GM12878 (cell line): Measurements from ENCODE around the gene POFUT2. TPM values are rescaled to one million over a fixed set of nuclear protein-coding genes. Genes with fewer than 3 reads are reported as not detected.

Experiments
- ATAC-seq: fragments of 200-7000 bp; cut with Tn5 transposase; 3 replicates; pipeline ENCODE4 v1.9.1; 2020; ENCODE audit warnings: mild to moderate bottlenecking, moderate library complexity
- BruUV-seq: library from RNA; stranded (reverse); fragments of 400-500 nt; replicated peaks from 2 replicates; lab custom pipeline; 2021; lab: Mats Ljungman, UMichigan
- CTCF ChIA-PET: fragments of 300-600 bp; sonication (Branson Sonifier 250); formaldehyde crosslinking; extraction: SDS; loops from one replicate; lab custom pipeline; 2021; ENCODE audit warnings: inconsistent platforms; lab: Yijun Ruan, JAX
- POLR2A ChIA-PET: fragments of 350-600 bp; formaldehyde crosslinking; extraction: SDS; loops from one replicate; lab custom pipeline; 2021; ENCODE audit warnings: inconsistent platforms; lab: Charles Lee
- RAD21 ChIA-PET: fragments of 300-600 bp; sonication (Branson Sonifier 250); formaldehyde crosslinking; loops from one replicate; lab custom pipeline; 2023; ENCODE audit warnings: antibody characterized with exemption; ENCODE audit not compliant: unreplicated experiment; lab: Charles Lee
- SMC1A ChIA-PET: fragments of 300-600 bp; sonication (Branson Sonifier 250); formaldehyde crosslinking; loops from one replicate; lab custom pipeline; 2023; ENCODE audit not compliant: unreplicated experiment, uncharacterized antibody; lab: Charles Lee
- DNase-seq: peaks from one replicate; pipeline ENCODE4 v3.0.0-alpha.2; 2011; ENCODE audit warnings: low read depth, low spot score
- FAIRE-seq: peaks from 3 replicates; lab custom pipeline; 2011; peaks lifted over from hg19 to GRCh38; lab: Jason Lieb, UNC
- H2AFZ ChIP-seq: 2 replicates; pipeline ENCODE4 v1.6.0; 2011; ENCODE audit warnings: low read depth, low read length, control low read depth; ENCODE audit not compliant: control insufficient read depth
- H3K27ac ChIP-seq: 2 replicates; pipeline ENCODE4 v1.5.1; 2011; ENCODE audit warnings: control low read depth; ENCODE audit not compliant: control insufficient read depth, insufficient read depth
- H3K27me3 ChIP-seq, 2 experiments: replicated peaks in 1 of 2; 2 replicates each; pipeline versions ENCODE4 v1.6.0 to v1.6.1; 2011; ENCODE audit warnings: low read length in 1 of 2; ENCODE audit not compliant: control insufficient read depth in 2 of 2, insufficient read depth in 2 of 2
- H3K36me3 ChIP-seq, 2 experiments: 2 replicates each; pipeline ENCODE4 v1.5.1; 2011; ENCODE audit warnings: low read length in 1 of 2; ENCODE audit not compliant: control insufficient read depth in 2 of 2, insufficient read depth in 2 of 2
- H3K4me1 ChIP-seq: 2 replicates; pipeline ENCODE4 v1.6.1; 2011; ENCODE audit warnings: mild to moderate bottlenecking, low read length, moderate library complexity, mixed read lengths; ENCODE audit not compliant: control insufficient read depth, insufficient read depth
- H3K4me2 ChIP-seq: 2 replicates; pipeline ENCODE4 v1.6.0; 2011; ENCODE audit warnings: control low read depth; ENCODE audit not compliant: control insufficient read depth, insufficient read depth
- H3K4me3 ChIP-seq: fragments of 200-600 bp; sonication (generic); 2 replicates; pipeline ENCODE4 v1.5.1; 2016
- H3K79me2 ChIP-seq: 2 replicates; pipeline ENCODE4 v1.6.0; 2011; ENCODE audit warnings: low read length; ENCODE audit not compliant: control insufficient read depth, insufficient read depth
- H3K9ac ChIP-seq: 2 replicates; pipeline ENCODE4 v1.8.0; 2011; ENCODE audit warnings: low read length, control low read depth, mixed read lengths; ENCODE audit not compliant: control insufficient read depth, insufficient read depth
- H3K9me3 ChIP-seq: replicated peaks from 3 replicates; pipeline ENCODE4 v1.5.1; 2011; ENCODE audit warnings: mild to moderate bottlenecking, low read length; ENCODE audit not compliant: control insufficient read depth, insufficient read depth
- H4K20me1 ChIP-seq: 2 replicates; pipeline ENCODE4 v1.6.0; 2011; ENCODE audit not compliant: control insufficient read depth, insufficient read depth
- BACH1 ChIP-seq: fragments of 450-650 bp; IDR thresholded peaks from 2 replicates; pipeline ENCODE4 v1.6.1; 2017; ENCODE audit warnings: mild to moderate bottlenecking, borderline replicate concordance
- CHD1 ChIP-seq: IDR thresholded peaks from 2 replicates; pipeline ENCODE4 v1.6.1; 2012; ENCODE audit warnings: low read depth, low read length, improper control_type of control experiment
- CHD4 ChIP-seq: fragments of 200-600 bp; sonication (generic); IDR thresholded peaks from 2 replicates; pipeline ENCODE4 v1.6.1; 2016; ENCODE audit warnings: mild to moderate bottlenecking
- EED ChIP-seq: sonication (generic); IDR thresholded peaks from 2 replicates; pipeline ENCODE4 v1.6.1; 2016; ENCODE audit warnings: antibody characterized with exemption, low read depth
- HCFC1 ChIP-seq: fragments of 150-350 bp; IDR thresholded peaks from 2 replicates; pipeline ENCODE4 v1.6.1; 2014; ENCODE audit warnings: low read length
- HDAC6 ChIP-seq: fragments of 200-600 bp; sonication (generic); IDR thresholded peaks from one replicate; pipeline ENCODE4 v1.8.0; 2017; ENCODE audit warnings: antibody characterized with exemption; ENCODE audit not compliant: unreplicated experiment
- IRF3 ChIP-seq: fragments of 450-650 bp; IDR thresholded peaks from 2 replicates; pipeline ENCODE4 v1.6.1; 2014; ENCODE audit warnings: mild to moderate bottlenecking
- PKNOX1 ChIP-seq: fragments of 450-650 bp; IDR thresholded peaks from 2 replicates; pipeline ENCODE4 v1.6.1; 2016; ENCODE audit warnings: mild to moderate bottlenecking
- POLR2AphosphoS2 ChIP-seq: IDR thresholded peaks from 2 replicates; pipeline ENCODE4 v1.6.1; 2011; ENCODE audit warnings: low read depth, mild to moderate bottlenecking, low read length, improper control_type of control experiment, moderate library complexity
- SIX5 ChIP-seq: IDR thresholded peaks from 2 replicates; pipeline ENCODE4 v1.6.1; 2011; ENCODE audit warnings: mild to moderate bottlenecking, low read depth, low read length, moderate library complexity; ENCODE audit not compliant: severe bottlenecking
- TCF12 ChIP-seq: IDR thresholded peaks from 2 replicates; pipeline ENCODE4 v1.6.1; 2011; ENCODE audit warnings: low read depth, mild to moderate bottlenecking, low read length
- WGBS: methylation state at CpG from one replicate; pipeline ENCODE4 v1.1.6; 2016; ENCODE audit warnings: low lambda C conversion rate; ENCODE audit not compliant: insufficient replicate concordance, insufficient coverage; ENCODE audit errors: missing lambda C conversion rate; 5-methylcytosine and 5-hydroxymethylcytosine counted together
- in situ Hi-C: fragments of 300-500 bp; cut with MboI; formaldehyde crosslinking; loops from 9 replicates; pipeline ENCODE4 v1.14.3; 2018; ENCODE audit warnings: mixed read lengths
- intact Hi-C: fragments of 100-400 bp; cut with micrococcal nuclease; formaldehyde crosslinking; loops from one replicate; pipeline ENCODE4 v1.14.2; 2022; ENCODE audit not compliant: unreplicated experiment
- polyA plus RNA-seq, 11 experiments: library from polyadenylated mRNA; depleted of rRNA in 4 of 11; unstranded in 6 of 11; stranded (reverse) in 5 of 11; fragments of >200 nt; fragmentation: Nextera tagmentation in 4 of 11; fragmentation: Illumina TruSeq in 1 of 11; extraction: Ambion mirVana in 4 of 11; extraction: Trizol in 1 of 11; gene quantifications; 1 replicate in 1 of 11; 2 replicates in 10 of 11; pipeline versions ENCODE4 v1.2.1 to v1.2.3, GENCODE V29; 2011 to 2016; ENCODE audit warnings: inconsistent platforms in 2 of 11, missing spikeins in 2 of 11, low read depth in 1 of 11
- total RNA-seq, 4 experiments: library from RNA; depleted of rRNA in 3 of 4; stranded (reverse); fragments of >200 nt in 3 of 4; fragmentation: Illumina TruSeq in 1 of 4; extraction: Trizol in 1 of 4; gene quantifications; 2 replicates each; pipeline versions ENCODE4 v1.2.1 to v1.2.3, GENCODE V29; 2013 to 2021

Gene POFUT2
- total and polyA plus RNA-seq, 10 of the 15 experiments (the other 5 are each of a cell fraction or from before 2014, with no cell fraction given) = 1.2 to 15.1 (median 6.8) TPM

GRCh38 chr21:45265721-45266517, 21.8 kb downstream of the POFUT2 start:
- H3K9ac ChIP-seq = no peak overlapping the region
- CTCF ChIA-PET = no interaction called here
- no peaks in the 10 kb centered on the region; the same call in 2 of the 3 replicates for H3K9me3 ChIP-seq
- no TSS peak for BruUV-seq
- peaks cover 5% of the 10 kb centered on the region for H3K4me1 ChIP-seq
- H2AFZ ChIP-seq = no peak overlapping the region
- H3K4me3 ChIP-seq = no peak overlapping the region
- no peak for FAIRE-seq
- no peak for DNase-seq
- no peak for ATAC-seq
- intact Hi-C loops (no loop called here), in situ Hi-C loops (no loop called here)
- no peak overlapping the region for H3K27ac ChIP-seq
- TF ChIP-seq CHD4 = no peak
- H3K36me3 ChIP-seq = peaks cover 16 to 19% of the 10 kb centered on the region in 2 experiments; a peak in 3 of 4 replicates
- H3K27me3 ChIP-seq = no peaks in the 10 kb centered on the region
- RAD21 ChIA-PET = no interaction called here
- POLR2A ChIA-PET = no interaction called here
- SMC1A ChIA-PET = no interaction called here
- H3K79me2 ChIP-seq = no peaks in the 10 kb centered on the region
- H3K4me2 ChIP-seq = no peak overlapping the region
- WGBS = 99% methylated on average over 36 of the region's 36 CpGs
- H4K20me1 ChIP-seq = no peaks in the 10 kb centered on the region

- no peak for ATAC-seq
- DNase-seq = no peak
- ChIA-PET CTCF (interaction anchor here (0.7 kb wide), 1 partner anchor 137 kb away, joined by 3 read pairs; no protein-coding TSS in a partner anchor), SMC1A (no interaction called here), POLR2A (no interaction called here), RAD21 (no interaction called here)
- in situ Hi-C loops (no loop called here), intact Hi-C loops (no loop called here)
- peaks cover 5% of the 10 kb centered on the region for H3K4me1 ChIP-seq
- H3K4me3 ChIP-seq = no peak overlapping the region
- no TSS peak for BruUV-seq
- no peak overlapping the region for H3K9ac ChIP-seq
- H3K79me2 ChIP-seq = no peaks in the 10 kb centered on the region
- WGBS = 98% methylated on average over 34 of the region's 34 CpGs
- H3K27me3 ChIP-seq = no peaks in the 10 kb centered on the region
- H3K36me3 ChIP-seq = peaks cover 10 to 17% of the 10 kb centered on the region in 2 experiments; a peak in 3 of 4 replicates
- no peak overlapping the region for H3K4me2 ChIP-seq
- H3K27ac ChIP-seq = no peak overlapping the region
- FAIRE-seq = no peak
- no peaks in the 10 kb centered on the region for H4K20me1 ChIP-seq
- no peaks in the 10 kb centered on the region; the same call in 2 of the 3 replicates for H3K9me3 ChIP-seq
- H2AFZ ChIP-seq = no peak overlapping the region
- TF ChIP-seq CHD1 = no peak
- TF ChIP-seq SIX5 = no peak
- no peak for TF ChIP-seq EED
- TF ChIP-seq POLR2AphosphoS2 = no peak
- TF ChIP-seq HCFC1 = no peak
- TF ChIP-seq BACH1 = no peak
- no peak for TF ChIP-seq PKNOX1
- TF ChIP-seq IRF3 = no peak
- TF ChIP-seq HDAC6 = no peak
- TF ChIP-seq TCF12 = no peak
Observed at GRCh38 chr21:45264912-45265515, 22.7 kb downstream of the POFUT2 start.
